ENCODE data around the gene SERPINA3.

SERPINA3 gene

DNA sequence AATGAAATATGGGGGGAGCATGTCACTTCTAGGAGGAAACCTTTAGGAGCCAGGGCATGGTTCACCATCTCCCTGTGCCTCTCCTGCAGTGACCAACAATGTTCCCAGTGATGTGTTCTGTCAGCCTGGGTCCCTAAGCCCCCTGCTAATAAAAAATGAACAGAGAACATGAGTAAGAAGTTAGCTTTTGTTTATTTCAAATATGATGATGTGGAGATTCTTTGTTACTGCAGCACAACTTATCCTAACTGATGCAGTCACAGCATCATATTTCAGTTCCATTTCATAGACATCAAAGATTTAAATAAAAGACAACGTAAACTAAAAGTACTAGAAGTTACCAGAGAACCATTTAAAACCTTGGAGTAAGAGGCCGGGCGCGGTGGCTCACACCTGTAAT lies 43.9 kb downstream of the SERPINA3 start:
- DNase-seq (ENCODE audit: low read depth) = no peak

DNA sequence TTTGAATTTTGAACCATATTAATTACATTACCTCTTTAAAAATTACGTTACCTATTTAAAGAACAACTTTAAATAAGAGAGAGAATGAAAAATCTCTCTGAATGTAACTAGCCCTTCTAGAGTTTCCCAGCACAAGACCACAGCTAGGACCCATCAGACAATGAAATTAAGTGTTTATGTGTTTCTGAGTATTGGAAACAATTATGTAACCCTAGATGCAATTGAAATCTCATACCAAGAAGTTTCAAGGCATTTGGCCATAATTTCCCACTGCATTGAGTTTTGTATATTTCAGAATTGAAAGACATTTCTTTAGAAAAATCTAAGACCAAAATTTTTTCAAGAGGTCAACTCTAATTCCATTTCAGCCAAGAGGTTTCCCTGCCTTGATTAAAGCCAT lies 47.1 kb downstream of the SERPINA3 start:
- no peak for DNase-seq (ENCODE audit: low read depth)

DNA sequence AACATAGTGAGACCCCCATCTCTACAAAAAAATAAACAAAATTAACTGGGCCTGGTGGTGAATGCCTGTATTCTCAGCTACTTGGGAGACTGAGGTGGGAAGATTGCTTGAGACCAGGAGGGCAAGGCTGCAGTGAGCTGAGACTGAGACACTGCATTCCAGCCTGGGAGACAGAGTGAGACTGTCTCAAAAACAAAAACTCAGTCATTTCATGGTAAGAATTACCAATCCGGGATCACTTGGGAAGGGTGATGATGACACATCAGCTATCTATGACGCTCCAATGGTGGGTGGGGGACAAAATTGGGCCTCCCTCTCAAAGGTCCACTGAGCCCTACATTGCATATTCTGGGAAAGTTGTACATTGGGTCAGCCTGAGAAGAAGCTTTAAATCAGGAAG lies 47.7 kb downstream of the SERPINA3 start:
- no peak for DNase-seq (ENCODE audit: low read depth)

DNA sequence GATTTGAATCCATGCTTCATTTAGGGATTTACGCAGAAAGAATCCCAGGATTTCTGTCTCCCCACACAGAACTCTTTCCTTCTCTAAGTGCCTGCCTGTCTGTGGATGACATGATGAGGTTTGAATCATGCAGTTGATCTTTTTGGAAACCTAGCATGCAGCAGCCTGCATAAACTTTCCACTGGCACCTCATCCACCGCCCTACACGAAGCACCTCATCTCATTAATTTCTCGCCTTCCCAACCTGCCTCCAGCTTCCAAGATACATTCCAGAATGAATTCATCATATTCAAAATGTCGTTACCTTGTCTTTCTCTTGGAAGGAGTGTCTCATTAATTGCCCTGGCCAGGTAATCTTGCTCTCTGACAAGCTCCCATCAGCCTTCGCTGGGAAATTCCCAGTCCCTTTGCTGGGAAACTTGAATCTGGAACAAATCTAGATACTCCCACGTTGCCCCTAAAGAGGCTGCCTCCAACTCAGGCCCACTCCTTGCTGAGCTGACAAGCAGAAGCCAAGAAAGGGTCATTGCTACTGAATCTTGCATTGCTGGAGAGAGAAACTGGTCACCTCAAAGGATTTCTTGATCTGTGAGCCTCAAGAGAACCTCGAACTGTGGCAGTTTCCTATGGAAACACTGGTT lies 48.2 kb downstream of the SERPINA3 start:
- DNase-seq (ENCODE audit: low read depth) = no peak

DNA sequence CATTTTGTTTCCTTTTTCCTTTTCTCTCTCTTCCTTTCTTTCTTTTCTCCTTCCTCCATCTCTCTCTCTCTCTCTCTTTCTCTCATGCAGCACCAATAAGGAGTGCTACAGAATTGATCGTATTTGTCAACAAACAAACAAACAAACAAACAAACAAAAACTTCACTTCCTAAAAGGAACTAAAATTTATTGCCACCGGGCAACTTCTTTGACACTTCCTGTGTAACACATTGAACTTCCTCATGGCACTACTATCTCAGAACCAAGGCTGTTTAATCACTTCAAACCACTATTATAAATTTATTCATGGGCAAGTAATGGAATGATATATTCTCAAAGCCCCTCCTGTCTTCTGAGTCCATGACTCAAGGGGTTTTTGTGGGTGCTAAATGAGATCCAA lies 51.3 kb downstream of the SERPINA3 start:
- no peak for DNase-seq (ENCODE audit: low read depth)

DNA sequence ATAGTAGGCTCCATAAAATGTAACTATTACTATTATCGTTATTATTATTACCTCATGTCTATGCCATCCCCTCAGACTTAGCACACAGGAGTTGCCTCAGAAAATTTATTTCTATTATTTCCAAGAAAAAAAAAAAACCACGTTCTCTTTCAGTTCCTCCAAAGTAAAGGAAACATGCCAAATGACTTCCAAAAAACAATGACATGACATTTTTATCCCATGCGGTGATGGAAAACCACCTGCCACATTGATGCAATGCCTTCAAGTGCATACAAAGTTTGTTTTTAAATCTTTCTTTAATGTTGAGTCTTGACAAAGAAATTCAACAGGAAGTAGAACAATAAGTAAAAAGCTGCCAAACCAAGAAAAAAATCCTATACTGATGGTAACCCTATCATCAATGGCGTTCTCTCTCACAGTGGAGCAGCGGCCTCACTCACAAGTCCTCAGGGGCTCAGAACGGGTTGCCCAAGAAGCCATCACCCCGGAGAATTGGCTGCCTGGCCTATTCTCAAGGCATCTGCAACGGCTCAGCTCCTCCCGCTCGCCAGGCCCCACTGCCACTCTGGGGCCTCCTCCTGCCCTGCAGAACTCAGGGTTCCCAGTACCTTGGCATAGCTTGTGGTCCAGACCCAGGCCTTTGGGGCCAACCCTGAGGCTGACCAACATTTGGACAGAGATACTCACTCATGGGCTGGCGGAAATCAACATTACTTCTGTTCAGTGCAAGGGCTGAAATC lies 51.9 kb downstream of the SERPINA3 start:
- DNase-seq (ENCODE audit: low read depth) = no peak

DNA sequence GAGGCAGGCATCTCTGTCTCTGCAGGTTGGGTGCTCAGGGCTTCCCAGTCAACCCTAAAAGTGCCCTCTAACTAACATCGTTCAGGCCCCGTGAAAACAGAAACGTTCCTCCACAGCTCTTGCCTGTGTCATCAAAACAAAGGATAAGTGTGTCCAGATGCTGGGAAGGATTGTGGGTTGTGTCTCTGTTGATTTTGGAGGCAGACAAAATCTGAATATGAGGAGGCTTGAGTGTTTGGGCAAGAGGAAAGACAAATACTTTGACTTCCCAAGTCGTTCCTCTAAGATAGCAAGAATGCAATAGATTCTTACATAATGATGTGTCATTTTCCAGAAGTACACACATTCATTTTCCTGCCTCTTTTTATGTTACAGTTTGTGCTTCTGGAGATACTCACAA lies 52.9 kb downstream of the SERPINA3 start:
- no peak for DNase-seq (ENCODE audit: low read depth)

DNA sequence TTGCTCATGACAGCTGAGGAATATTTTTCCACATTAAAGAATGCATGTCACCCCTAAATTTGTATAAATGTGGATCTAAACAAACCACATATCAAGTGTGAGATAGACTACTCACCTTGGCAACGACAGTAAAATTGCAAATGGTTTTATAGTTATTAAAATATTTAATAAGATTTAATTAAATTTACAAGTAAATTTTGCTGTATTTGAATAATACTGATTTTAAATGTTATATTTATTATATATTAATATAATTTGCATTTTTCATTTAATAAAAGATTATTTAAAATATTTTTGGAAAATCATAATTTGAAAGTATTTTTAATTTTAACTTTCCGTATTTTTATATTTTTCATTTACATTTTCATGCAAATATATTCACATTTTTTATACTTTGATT lies 53.4 kb downstream of the SERPINA3 start:
- DNase-seq (ENCODE audit: low read depth) = no peak

DNA sequence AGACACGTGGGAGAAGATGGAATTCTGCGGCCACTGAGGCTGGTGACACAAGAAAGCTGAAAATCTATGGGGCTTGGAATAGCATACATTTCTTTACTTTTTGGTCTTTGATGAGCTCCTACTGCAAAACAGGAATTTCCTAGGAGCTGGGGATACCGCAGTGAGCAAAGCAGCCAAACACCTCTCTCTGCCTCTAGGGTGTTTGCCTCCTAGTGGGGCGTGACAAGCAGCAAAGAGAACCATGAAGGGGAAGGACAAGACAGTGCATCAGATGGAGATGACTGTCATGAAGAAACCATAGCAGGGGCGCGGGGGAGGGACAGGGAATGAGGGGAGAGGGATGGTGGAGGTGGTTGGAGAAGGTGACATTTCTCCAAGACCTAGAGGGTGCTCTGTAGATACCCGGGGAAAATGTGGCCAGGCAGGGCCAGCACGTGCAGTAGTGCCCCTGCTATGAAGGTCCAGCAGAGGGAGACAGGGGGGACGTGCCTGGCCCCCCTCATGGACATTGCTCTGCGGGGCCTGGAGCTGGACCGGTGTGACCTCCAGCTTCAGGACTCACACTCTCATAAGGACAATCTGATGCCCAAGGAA lies 58.6 kb downstream of the SERPINA3 start:
- DNase-seq (ENCODE audit: low read depth) = no peak

DNA sequence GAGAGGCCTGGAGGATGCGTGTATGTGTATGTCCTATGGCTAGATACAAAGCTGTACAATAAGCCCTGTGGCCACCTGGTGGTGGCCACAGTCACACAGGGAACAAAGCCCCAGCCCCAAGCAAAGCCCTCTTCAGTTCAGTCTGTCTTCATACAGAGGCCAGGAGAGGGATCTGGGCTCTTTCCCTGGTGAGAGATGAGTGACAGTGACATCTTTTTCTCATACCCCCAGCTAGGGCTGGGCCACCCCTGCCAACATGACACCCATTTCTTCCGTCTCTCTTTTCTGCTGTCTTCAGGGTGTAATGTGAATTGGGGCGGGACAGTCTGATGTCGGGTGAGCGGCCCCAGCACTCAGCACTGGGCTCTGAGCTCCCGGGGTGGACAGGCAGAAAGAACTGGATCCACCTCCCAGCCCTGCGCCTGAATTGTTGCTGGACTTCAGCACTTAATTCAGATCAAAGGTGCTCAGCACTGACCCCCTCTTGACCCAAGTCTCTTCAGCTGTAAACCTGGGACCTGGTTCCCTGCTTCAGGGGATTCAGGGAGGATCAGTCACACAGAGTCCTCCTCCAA lies 59.8 kb downstream of the SERPINA3 start:
- no peak for DNase-seq (ENCODE audit: low read depth)

DNA sequence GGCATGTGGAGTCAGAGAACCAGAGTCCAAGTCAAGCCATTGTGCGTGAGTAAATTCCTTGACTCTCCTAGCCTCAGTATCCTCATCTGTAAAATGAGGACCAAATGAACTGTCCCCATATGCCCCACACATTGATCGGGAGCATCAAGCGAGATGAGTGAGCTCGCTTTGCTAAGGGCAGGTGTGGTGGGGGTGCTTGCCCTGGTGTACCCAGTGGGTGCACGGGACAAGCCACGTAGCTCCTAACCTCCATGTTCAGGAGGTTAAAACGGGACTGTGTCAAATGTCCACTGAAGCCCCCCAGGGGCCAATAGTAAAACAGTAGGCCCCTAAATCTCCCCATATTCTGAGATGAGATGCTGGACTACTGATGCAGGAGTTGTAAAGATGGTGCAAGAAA lies 60.9 kb downstream of the SERPINA3 start:
- DNase-seq (ENCODE audit: low read depth) = no peak

Data from activated T-cell treated with anti-CD3 and anti-CD28 coated beads for 48 hours (primary cell).